Stimulated activated CD4-positive, alpha-beta T cell treated with anti-CD3 and anti-CD28 coated beads, TNF-alpha, amount 100 ng/mL, for 1 hour (primary cell): Measurements from ENCODE around the gene GRID2.

ENCODE experiments used
- DNase-seq, 3 donors: peaks; one replicate each; pipeline ENCODE4 v3.0.0-alpha.2; 2020; ENCODE audit warnings: low read depth in 3 of 3, low spot score in 1 of 3

GRID2 gene

DNA sequence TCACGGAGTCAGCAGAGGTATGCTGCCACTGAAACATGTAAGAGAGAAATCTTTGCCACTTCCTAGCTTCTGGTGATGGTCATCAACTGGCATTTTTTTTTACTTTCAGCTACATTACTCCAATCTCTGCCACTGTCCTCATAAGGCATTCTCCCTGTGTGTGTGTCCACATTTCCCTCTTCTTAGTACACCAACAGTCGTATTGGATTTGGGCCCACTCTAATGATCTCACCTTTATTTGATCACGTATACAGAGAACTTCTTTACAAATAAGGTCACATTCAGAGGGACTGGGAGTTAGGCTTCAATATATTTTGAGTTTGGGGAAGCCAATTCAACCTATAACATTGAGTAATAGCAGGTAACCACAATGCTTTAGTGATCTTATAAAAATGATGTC is 649.1 kb downstream of the GRID2 start:
- DNase-seq: no peak

DNA sequence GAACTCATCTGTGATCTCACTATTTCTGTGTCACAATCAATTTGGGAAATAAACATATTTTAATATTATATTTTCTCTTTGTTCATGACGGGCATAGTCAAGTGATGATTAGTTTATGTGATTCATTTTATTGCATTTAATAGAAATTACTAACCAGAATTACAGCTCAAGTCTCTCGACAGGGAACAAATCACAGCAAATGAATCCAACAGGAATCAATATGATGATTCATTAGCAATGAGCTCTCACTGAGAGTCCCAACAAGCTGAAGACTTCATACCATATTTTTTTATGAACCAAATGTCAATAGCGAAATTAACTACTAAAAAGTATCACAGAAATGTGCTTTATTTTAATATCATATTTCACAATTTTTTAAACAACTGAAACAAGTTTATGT is 649.7 kb downstream of the GRID2 start:
- DNase-seq: no peak

DNA sequence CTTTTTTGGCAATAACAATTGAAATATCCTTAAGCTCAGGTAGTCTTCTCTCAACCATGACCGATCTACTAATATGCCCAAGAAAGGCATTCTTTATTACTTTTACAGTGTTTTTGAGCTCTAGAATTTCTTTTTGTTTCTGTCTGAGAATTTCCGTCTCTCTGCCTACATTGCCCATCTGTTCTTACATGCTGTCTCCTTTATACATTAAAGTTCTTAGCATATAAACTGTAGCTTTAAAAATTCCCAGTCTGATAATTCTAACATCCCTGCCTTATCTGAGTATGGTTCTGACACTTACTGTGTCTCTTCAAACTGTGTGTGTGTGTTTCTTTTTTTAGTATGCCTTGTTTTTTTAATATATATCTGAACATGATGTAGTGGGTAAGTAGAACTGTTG is 658.1 kb downstream of the GRID2 start:
- no peak for DNase-seq

DNA sequence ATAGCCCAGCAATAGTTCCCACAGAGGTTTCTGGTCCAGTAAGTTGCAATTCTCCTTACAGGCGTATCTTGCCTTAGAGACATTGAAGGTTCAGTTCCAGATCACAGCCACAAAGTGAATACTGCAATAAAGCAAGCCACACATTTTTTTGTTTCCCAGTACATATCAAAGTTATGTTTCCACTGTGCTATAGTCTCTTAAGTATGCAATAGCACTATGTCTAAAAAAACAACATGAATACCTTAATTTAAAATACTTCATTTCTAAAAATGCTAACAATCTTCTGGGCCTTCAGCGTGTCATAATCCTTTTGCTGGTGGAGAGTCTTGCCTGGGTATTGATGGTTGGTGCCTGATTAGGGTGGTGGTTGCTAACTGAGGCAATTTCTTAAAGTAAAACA is 659.1 kb downstream of the GRID2 start:
- no peak for DNase-seq

DNA sequence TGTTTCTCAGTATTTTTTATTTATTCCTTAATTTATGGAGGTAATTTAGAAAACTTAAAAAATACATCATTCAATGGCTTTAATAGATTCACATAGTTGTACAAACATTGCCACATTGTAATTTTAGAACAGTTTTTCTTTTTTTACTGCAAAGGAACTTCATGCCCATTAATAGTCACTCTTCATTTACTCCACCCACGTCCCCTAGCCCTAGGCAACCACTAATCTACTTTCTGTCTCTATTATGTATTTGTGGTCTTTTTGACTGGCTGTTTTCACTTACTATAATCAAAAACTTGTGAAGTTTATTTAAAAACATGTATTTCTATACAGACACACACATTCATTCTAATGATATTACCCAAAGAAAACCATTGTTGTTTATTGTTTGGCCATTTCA is 664.8 kb downstream of the GRID2 start:
- DNase-seq: no peak

DNA sequence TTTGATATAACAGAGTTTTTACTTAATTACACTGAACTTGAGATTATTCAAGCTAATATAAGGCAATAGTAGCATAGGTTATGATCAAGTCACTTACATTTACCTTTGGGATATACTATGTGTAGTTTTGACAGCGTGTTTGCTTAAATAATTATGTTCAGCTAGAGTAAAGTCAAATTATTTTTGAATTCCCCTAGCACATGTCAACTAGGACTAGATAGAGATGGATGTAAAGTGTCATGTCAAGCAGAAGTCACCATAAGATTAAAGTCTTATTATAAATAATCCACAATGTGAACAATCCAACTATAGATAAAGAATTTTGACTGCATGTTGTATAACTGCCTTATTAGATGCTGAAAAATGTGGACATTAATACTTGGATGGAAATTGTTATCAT is 665.2 kb downstream of the GRID2 start:
- no peak for DNase-seq

DNA sequence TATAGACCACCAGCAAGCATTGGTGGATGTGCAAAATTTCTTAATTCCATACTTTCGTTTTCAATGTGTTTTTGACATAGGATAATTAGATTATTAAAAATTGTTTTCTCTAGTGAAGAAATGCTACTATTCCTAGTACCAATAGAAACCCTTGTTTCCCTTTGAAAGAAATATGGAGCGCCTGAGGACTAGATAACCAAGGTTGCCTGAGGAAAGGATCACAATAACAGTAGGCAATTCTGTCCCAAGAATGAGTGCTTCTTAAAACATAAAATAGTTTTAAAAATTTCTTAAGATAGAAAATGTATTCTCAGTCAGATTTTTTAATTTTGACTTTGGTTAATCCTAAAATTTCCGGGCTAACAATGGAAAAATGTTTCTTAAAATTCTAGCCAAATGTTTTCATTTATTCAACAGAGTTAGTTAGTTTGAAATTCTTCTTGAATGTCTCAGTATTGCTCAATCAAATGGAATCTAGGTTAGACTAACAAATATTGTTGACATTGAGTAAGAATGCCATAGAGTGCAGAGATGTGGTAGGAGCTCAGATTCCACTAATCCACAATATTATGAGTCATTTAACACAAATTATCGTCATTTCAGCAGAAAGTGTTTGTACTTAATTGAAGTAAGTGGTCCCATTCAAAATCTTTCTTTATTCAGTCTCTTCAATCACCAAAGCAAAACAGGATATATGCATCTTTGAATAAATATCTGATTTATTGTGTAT is 666.0 kb downstream of the GRID2 start:
- DNase-seq: no peak

DNA sequence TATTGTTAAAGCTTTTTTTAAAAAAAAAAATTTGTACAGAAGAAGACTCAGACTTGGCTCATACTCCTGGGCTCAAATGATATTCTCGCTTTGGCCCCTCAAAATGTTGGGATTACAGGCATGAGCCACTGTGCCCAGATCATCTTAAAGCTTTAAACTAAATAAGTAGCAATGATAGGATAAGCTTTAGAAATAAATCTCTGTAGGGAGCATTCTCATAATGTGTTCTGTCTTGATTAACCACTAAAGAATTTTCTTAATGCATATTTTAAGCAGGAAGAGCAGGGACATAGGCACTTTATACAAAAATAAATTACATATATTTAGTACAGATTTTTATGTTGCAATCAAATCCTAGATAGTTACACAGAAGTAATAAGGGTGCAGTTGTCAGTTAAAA is 667.2 kb downstream of the GRID2 start:
- no peak for DNase-seq

DNA sequence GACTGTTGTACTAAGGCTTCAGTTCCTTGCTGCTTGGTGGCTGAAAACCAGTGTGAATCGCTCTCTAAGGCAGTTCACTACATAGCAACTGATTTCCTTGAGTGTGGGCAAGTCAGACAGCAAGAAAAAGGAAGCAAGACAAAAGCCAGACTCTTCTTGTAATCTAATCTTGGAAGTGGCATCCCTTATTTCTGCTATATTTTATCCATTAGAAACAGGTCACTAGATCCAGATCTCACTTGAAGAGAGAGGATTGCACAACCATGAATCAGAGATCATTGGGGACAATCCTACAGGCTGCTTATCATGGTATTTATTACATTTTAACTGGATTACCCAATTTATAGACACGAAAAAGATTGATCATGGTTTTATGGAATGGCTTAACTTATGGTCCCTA is 684.5 kb downstream of the GRID2 start:
- no peak for DNase-seq

DNA sequence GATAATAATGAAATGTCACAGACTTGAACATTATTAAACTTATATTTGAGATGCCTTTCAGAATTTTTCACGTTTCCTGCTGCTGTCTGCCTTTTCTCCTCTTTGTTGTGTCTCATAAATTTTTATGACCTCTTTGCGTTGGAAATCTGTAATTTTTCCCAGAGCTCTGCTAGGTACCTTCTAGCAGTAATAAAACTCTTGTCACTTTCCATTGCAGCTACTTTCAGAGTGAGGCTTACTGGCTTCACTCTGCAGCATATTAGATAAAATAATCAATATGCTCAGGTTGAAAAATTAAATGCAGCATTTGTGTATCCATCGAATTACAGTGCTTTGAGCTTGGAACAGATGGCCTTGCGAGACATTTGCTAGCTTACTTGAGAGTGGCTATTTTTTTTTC is 689.0 kb downstream of the GRID2 start:
- no peak for DNase-seq

DNA sequence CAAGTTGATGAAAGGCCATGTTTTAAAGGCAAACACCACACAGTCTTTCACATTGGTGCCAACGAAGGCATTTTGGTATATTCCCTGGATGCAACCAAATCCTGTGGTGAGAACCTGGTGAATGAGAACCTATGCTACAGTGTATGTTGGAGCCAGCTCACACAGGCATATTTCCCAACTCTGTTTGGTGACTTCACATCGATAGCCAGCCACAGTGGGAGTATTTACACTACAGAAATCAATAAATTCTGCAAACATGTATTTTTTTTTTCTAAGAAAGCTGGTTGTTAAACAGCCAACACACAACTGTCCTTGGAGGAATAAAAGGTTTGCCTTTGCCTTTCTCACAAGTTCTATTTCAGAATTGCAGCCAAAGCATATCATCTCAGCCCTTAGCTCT is 691.0 kb downstream of the GRID2 start:
- no peak for DNase-seq

DNA sequence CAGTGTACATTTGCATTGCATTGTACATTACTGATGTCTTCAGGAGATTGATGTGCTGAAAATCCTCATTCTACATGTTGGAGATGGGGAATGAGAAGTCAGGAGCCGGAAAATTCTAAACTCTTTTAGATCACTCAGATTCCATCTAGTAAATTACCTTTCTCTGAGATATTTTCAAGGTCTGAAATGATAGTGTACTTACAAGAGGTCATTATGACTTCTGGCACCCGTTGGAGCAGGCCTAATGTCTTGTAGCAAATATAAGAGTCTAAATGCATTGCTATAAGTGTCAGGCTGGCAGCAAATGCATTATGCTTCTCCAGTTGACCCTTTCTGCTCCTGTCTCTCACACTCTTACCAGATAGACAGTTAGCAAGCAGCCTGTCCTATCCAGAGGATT is 692.8 kb downstream of the GRID2 start:
- DNase-seq: no peak

DNA sequence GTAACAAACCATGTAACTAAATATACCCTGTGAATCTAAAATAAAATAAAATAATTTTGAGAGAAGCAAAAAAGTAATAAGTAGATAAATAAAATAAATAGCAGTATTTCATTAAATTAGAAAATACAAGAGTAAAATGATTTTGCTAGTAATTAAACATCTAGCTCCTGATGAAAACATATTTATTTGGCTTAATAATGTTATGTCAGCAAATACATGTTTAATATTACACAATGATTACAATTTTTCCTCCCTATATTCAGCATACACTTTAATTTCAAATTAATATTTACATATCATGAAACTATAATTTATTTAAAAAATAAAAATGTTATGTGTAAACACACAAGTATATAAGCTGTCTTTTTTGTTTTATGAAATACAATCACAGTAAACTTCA is 697.1 kb downstream of the GRID2 start:
- no peak for DNase-seq

DNA sequence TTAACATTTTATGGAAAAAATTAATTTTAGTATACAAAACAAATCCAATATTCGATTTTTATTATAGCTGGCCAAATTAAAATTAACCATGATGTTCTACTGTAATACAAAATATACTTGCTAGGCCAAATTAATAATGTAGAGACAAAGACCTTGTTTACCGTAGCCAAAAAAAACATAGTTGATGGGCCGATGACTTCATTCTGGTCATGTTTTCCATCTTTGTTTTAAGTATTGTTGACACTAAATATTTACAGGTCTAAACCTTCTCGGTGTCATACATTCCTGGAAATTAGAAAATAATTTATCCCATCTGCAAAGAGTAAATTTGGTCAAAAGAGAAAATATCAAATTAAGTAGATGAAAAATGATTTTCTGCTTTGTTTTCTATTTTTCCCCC is 698.5 kb downstream of the GRID2 start:
- no peak for DNase-seq

DNA sequence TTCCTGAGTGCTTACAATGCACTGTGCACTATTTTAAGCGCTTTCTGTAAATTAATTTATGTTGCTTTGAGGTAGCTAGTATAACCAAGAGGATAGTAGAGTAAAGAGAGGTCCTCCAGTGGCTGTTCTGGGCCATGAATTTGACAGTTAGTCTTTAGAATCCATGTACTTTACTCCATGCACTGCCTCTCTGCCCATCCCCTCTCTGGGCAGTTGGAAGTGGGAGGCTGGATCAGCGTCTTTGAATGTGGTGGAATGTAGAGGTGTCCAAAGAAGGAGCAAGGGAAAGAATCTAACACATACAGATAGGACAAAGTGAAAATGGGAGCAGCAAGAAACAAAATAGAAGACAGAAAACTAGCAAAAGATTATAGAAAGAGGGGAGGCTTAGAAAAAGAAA is 712.6 kb downstream of the GRID2 start:
- DNase-seq: no peak

DNA sequence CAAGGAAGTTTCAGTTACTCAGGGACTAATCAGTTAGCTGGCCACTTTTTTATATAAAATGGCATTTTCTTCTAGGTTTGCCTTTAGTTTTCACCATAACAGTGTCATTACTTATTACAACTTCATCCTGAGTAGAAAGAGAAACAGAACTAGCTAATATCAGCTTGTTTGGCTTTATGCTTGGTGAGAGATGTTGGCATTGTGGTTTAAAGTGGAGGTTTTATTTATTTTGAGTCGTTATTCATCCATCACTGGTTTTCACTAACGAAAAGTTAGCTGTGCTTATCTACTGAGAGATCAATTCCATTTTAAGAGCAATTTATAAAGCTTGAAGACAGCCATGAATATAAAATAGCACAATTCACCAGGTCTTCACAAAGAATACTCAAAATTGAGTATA is 714.5 kb downstream of the GRID2 start:
- DNase-seq: no peak

DNA sequence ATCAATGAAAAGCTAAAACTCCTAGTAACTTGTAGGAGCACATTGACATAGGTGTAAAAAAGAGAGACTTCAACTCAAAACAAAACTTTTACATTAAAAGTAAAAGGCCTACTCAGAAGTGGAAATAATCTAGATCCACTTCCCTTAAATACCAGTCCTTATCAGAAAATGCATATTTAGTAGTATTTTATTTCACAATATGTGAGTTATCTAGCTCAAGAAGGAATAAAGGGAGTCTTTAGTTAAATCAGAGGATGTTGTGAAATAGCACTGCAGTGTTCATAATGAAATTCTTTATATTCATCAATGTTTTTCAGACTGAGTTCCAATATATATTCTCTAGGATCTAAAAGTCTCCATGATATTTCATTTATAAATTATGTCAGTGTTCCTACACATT is 715.0 kb downstream of the GRID2 start:
- DNase-seq: no peak

DNA sequence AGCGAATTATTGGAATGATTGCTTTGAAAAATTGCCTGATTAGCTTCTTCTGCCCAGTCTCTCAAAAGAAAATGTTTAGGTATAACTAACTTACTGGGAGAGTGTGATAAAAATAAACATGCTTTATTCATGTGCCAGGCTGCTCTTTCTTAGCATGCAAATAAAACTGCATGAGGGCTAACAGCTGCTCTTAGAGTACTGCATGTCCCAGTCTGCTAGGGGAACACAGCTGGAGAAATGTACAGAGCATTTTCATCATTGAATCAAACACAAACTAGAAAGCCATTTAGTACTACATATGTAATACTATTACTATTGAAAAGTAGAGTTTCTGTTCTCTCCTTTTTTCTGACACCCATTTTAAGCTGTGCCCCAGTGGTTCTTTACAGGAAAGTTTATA is 726.0 kb downstream of the GRID2 start:
- DNase-seq: no peak

DNA sequence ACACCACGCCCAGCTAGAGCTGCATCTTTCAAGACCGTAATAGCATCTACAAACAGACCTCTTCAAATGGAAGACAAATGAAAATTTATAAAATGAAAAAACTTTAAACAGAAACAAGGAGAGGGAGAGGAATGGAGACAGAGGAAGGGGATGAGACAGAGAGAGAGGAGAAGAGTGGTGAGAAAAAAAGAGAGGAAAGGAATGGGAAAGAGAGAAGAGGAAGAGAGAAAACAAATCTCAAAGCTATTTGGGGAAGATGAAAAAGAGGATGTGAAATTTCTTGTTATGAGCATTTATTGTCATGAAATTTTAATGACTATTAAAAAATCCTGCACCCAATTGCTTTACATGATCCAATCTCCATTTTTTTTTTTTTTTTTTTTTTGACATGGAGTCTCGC is 726.9 kb downstream of the GRID2 start:
- no peak for DNase-seq

DNA sequence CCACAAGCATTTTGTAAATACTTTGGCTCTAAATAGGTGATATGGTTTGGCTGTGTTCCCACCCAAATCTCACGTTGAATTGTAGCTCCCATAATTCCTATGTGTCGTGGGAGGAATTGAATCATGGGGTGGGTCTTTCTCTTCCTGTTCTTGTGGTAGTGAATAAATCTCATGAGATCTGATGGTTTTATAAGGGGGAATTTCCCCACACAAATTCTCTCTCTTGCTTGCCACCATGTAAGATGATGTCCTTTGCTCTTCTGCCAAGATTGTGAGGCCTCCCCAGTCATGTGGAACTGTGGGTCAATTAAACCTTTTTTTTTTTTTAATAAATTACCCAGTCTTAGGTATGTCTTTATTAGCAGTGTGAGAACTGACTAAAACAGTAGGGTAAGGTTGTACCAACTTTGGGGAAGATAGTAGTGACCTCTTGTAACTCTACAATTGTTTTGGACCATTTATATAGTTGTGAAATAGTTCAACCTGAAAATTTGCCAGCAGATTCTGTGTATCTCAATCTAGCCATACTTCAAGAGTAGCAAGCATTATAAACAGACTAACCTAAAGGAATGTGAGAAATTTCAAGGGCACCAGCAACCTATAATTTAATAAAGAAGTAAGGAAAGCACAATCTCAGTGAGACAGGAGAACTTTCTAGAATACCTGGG is 727.8 kb downstream of the GRID2 start:
- no peak for DNase-seq

DNA sequence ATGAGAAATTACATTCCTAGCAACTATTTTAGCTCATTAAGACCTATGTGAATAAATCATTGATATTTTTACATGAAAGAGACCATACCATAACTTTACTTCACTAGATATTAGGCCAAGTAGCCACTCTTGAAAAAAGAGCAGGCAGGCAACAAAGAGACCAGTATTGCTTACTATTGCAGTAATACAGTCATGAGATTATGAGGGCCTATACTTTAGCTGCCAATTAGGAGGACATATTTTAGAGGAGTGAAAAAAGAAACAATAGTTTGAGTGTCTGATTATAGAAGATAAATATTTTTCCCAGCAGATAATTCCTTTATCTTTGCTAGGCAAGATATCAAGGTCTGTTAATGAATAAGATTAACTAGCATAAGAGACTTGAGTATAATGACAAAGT is 739.0 kb downstream of the GRID2 start:
- DNase-seq: no peak

DNA sequence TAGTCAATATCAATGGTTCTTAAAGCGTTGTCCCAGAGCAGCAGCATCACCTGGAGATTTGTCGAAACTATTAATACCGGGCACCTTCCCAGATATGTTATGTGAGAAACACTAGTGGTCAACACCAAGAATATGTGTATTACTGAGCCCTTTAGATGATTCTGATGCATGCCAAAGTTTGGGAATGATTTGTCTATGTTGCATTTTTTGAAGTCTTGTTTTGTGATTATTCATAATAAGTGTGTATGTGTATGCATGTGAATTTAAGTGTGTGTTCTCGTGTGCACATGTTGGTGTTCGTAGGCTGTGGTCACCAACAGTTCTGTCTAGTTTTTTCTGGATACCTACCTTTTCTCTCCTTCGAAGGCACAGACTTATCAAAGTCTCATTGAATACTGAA is 749.4 kb downstream of the GRID2 start:
- DNase-seq: no peak

DNA sequence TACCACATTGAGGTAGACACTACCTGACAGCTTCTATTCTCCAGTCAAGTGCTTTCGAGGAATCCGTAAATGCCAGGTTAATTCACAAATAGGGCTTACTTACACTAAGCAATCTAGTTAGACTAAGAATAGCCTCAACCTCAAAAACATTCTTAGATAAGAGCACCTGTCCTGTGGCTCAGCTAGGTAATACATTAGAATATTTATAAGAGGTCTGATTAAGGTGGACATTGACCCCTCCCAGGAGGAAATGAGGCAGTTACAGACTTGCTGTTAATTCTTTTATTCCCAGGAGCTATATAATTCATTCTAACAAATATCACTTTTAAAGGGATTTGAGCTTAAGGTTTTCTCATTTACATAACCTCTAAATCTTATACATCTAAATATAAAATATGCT is 758.1 kb downstream of the GRID2 start:
- no peak for DNase-seq
